K562 (cell line): ENCODE data around the gene PBRM1.

Experiments
- CHCHD3 ChIP-seq: fragments of 250-450 bp; sonication (Bioruptor Pico); IDR thresholded peaks from 2 replicates; pipeline ENCODE4 v2.1.2; 2022; ENCODE audit warnings: mild to moderate bottlenecking
- CTBP1 ChIP-seq: fragments of 450-650 bp; IDR thresholded peaks from 2 replicates; pipeline ENCODE4 v1.6.1; 2016; ENCODE audit warnings: borderline replicate concordance
- CTCF ChIP-seq, 3 experiments: IDR thresholded peaks in 2 of 3; conservative IDR thresholded peaks in 1 of 3; 2 replicates each; pipeline ENCODE4 v1.5.1; 2011 to 2012; ENCODE audit warnings: low read length in 3 of 3, mild to moderate bottlenecking in 3 of 3, control low read depth in 2 of 3, improper control_type of control experiment in 1 of 3, inconsistent platforms in 1 of 3, low read depth in 1 of 3, mixed read lengths in 1 of 3, moderate library complexity in 1 of 3; ENCODE audit not compliant: insufficient read depth in 2 of 3
- KDM1A ChIP-seq, 2 experiments: fragments of 450-650 bp; IDR thresholded peaks; 2 replicates each; pipeline ENCODE4 v1.6.1; 2016; ENCODE audit warnings: mild to moderate bottlenecking in 2 of 2
- MEF2A ChIP-seq: IDR thresholded peaks from 2 replicates; pipeline ENCODE4 v1.6.1; 2011; ENCODE audit warnings: low read depth, mild to moderate bottlenecking, low read length, moderate library complexity; ENCODE audit not compliant: control insufficient read depth
- PML ChIP-seq: IDR thresholded peaks from 2 replicates; pipeline ENCODE4 v1.6.1; 2012; ENCODE audit warnings: low read length, inconsistent platforms
- POLR2A ChIP-seq: fragments of 450-650 bp; conservative IDR thresholded peaks from 2 replicates; pipeline ENCODE4 v1.6.1; 2016
- RFX5 ChIP-seq: IDR thresholded peaks from 2 replicates; pipeline ENCODE4 v1.6.1; 2011; ENCODE audit warnings: low read depth, mild to moderate bottlenecking, improper control_type of control experiment, low read length
- TRIM24 ChIP-seq, 2 experiments: fragments of 450-650 bp; IDR thresholded peaks; 2 replicates each; pipeline ENCODE4 v1.6.1; 2016
- ZNF239 ChIP-seq: fragments of 250-450 bp; sonication (Bioruptor Pico); IDR thresholded peaks from 2 replicates; pipeline ENCODE4 v1.4.0; 2020; ENCODE audit warnings: mild to moderate bottlenecking
- ZNF24 ChIP-seq: fragments of 450-650 bp; IDR thresholded peaks from 2 replicates; pipeline ENCODE4 v1.6.1; 2016
- TF ChIP-seq, protein P1 (sequence below): sonication (generic); formaldehyde crosslinking; IDR thresholded peaks from 2 replicates; pipeline ENCODE4 v1.8.0; 2023; ENCODE audit warnings: mild to moderate bottlenecking, missing genetic modification reagents
- TF ChIP-seq, protein P2 (sequence below), 2 experiments: fragments of 450-650 bp; IDR thresholded peaks; 2 replicates each; pipeline ENCODE4 v1.6.1; 2016

DNA sequence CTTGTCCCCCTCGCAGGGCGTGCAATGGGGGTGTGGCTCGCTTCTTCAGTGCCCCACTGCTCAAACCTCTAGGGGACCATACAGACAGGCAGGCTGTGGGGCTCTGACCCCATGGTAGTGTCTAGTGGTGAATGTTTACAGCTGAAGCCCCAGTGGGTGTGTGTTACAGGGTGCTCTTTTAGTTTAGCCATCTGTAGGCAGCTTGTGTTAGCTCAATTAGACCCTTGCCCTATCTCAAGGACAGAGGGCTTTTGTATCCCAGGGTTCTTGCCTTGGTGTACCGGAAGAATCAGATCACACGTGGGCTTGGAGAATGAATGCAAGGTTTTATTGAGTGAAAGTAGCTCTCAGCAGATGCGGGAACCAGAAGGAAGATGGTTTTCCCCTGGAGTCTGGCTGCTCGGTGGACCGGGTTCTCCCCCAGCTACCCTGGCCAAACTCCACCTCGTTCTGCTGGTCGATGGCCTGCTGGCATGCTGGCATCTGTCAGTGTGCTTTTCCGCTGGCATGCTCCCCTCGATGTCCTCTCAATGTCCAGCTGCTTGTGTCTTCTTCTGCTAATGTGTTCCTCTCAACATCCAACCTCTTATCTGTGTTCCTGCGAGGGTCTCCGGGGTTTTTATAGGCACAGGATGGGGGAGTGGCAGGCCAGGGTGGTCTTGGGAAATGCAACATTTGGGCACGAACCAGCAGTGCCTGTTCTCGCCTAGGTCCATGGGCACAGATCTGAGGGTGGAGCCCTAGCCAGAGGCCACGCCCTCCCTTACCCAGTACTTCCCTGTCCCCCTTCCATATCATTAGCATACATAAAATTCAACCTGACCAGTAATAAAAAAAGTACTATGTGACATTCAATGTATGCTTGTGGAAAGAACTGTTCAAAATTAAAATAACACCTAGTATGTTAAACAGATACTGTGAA is 26.8 kb upstream of the PBRM1 start:
- TF ChIP-seq CTCF (IDR thresholded peaks at IDR 0.05 in 2 of 3, conservative IDR thresholded peaks at IDR 0.05 in 1 of 3; ENCODE audit: insufficient read depth in 2 of 3, low read depth in 1 of 3, low read length in 3 of 3) = no peak
- no peak for TF ChIP-seq ZNF239 (CRISPR knock-in tag)
- TF ChIP-seq, protein P1, sequence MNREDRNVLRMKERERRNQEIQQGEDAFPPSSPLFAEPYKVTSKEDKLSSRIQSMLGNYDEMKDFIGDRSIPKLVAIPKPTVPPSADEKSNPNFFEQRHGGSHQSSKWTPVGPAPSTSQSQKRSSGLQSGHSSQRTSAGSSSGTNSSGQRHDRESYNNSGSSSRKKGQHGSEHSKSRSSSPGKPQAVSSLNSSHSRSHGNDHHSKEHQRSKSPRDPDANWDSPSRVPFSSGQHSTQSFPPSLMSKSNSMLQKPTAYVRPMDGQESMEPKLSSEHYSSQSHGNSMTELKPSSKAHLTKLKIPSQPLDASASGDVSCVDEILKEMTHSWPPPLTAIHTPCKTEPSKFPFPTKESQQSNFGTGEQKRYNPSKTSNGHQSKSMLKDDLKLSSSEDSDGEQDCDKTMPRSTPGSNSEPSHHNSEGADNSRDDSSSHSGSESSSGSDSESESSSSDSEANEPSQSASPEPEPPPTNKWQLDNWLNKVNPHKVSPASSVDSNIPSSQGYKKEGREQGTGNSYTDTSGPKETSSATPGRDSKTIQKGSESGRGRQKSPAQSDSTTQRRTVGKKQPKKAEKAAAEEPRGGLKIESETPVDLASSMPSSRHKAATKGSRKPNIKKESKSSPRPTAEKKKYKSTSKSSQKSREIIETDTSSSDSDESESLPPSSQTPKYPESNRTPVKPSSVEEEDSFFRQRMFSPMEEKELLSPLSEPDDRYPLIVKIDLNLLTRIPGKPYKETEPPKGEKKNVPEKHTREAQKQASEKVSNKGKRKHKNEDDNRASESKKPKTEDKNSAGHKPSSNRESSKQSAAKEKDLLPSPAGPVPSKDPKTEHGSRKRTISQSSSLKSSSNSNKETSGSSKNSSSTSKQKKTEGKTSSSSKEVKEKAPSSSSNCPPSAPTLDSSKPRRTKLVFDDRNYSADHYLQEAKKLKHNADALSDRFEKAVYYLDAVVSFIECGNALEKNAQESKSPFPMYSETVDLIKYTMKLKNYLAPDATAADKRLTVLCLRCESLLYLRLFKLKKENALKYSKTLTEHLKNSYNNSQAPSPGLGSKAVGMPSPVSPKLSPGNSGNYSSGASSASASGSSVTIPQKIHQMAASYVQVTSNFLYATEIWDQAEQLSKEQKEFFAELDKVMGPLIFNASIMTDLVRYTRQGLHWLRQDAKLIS (CRISPR knock-in tag) = no peak
- TF ChIP-seq MEF2A = no peak
- no peak for TF ChIP-seq TRIM24 (IDR thresholded peaks at IDR 0.05)
- TF ChIP-seq ZNF24 = no peak
- no peak for TF ChIP-seq KDM1A (IDR thresholded peaks at IDR 0.05)
- TF ChIP-seq POLR2A = no peak
- TF ChIP-seq, protein P2, sequence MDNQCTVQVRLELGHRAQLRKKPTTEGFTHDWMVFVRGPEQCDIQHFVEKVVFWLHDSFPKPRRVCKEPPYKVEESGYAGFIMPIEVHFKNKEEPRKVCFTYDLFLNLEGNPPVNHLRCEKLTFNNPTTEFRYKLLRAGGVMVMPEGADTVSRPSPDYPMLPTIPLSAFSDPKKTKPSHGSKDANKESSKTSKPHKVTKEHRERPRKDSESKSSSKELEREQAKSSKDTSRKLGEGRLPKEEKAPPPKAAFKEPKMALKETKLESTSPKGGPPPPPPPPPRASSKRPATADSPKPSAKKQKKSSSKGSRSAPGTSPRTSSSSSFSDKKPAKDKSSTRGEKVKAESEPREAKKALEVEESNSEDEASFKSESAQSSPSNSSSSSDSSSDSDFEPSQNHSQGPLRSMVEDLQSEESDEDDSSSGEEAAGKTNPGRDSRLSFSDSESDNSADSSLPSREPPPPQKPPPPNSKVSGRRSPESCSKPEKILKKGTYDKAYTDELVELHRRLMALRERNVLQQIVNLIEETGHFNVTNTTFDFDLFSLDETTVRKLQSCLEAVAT (IDR thresholded peaks at IDR 0.05) = no peak
- no peak for TF ChIP-seq RFX5
- no peak for TF ChIP-seq PML
- TF ChIP-seq CTBP1 = no peak
- no peak for TF ChIP-seq CHCHD3 (CRISPR knock-in tag)
